HepG2 (cell line): ENCODE measurements around the gene DNTTIP2. TPM values are rescaled to one million over a fixed set of nuclear protein-coding genes. Genes with fewer than 3 reads are reported as not detected.

ENCODE experiments used
- ATF7 ChIP-seq, 2 experiments: fragments of 450-650 bp in 1 of 2; sonication (generic) in 1 of 2; formaldehyde crosslinking in 1 of 2; IDR thresholded peaks; 2 replicates each; pipeline versions ENCODE4 v1.4.0 to v1.6.1; 2016 to 2020; ENCODE audit warnings: antibody characterized with exemption in 1 of 2, mild to moderate bottlenecking in 1 of 2, missing genetic modification reagents in 1 of 2
- CEBPG ChIP-seq: IDR thresholded peaks from 2 replicates; pipeline ENCODE4 v1.6.1; 2016
- FOSL2 ChIP-seq: sonication (generic); formaldehyde crosslinking; IDR thresholded peaks from 2 replicates; pipeline ENCODE4 v1.4.0; 2020; ENCODE audit warnings: missing genetic modification reagents
- GATAD1 ChIP-seq: IDR thresholded peaks from 2 replicates; pipeline ENCODE4 v1.6.1; 2016; ENCODE audit warnings: missing genetic modification reagents, missing compliant biosample characterization
- JARID2 ChIP-seq: sonication (generic); formaldehyde crosslinking; IDR thresholded peaks from 2 replicates; pipeline ENCODE4 v1.8.1; 2023; ENCODE audit warnings: missing genetic modification reagents, inconsistent platforms; ENCODE audit not compliant: insufficient replicate concordance
- JUN ChIP-seq: sonication (generic); formaldehyde crosslinking; IDR thresholded peaks from 2 replicates; pipeline ENCODE4 v1.4.0; 2020; ENCODE audit warnings: mild to moderate bottlenecking, missing genetic modification reagents
- NFKBIZ ChIP-seq: IDR thresholded peaks from 2 replicates; pipeline ENCODE4 v1.6.1; 2018; ENCODE audit warnings: missing genetic modification reagents, missing compliant biosample characterization
- PAXIP1 ChIP-seq: sonication (generic); formaldehyde crosslinking; conservative IDR thresholded peaks from 2 replicates; pipeline ENCODE4 v1.4.0; 2020; ENCODE audit warnings: mild to moderate bottlenecking, missing genetic modification reagents, moderate library complexity
- PBX3 ChIP-seq: sonication (generic); formaldehyde crosslinking; IDR thresholded peaks from 2 replicates; pipeline ENCODE4 v1.8.1; 2023; ENCODE audit warnings: missing genetic modification reagents, inconsistent platforms, borderline replicate concordance
- RXRB ChIP-seq: IDR thresholded peaks from 2 replicates; pipeline ENCODE4 v1.6.1; 2016; ENCODE audit warnings: borderline replicate concordance, missing genetic modification reagents, missing compliant biosample characterization
- SAFB2 ChIP-seq: sonication (generic); formaldehyde crosslinking; IDR thresholded peaks from 2 replicates; pipeline ENCODE4 v1.5.1; 2020; ENCODE audit warnings: missing genetic modification reagents, low read depth, mild to moderate bottlenecking, borderline replicate concordance
- SOX13 ChIP-seq, 3 experiments: fragments of 450-650 bp in 1 of 3; sonication (generic) in 1 of 3; formaldehyde crosslinking in 1 of 3; IDR thresholded peaks in 2 of 3; conservative IDR thresholded peaks in 1 of 3; 2 replicates each; pipeline versions ENCODE4 v1.5.0 to v1.6.1; 2016 to 2020; ENCODE audit warnings: antibody characterized with exemption in 1 of 3, mild to moderate bottlenecking in 1 of 3, missing compliant biosample characterization in 1 of 3, missing genetic modification reagents in 1 of 3, moderate library complexity in 1 of 3
- SPEN ChIP-seq: sonication (generic); formaldehyde crosslinking; IDR thresholded peaks from 2 replicates; pipeline ENCODE4 v1.5.1; 2020; ENCODE audit warnings: low read depth, mild to moderate bottlenecking, missing genetic modification reagents
- TEAD3 ChIP-seq: optimal IDR thresholded peaks from 2 replicates; pipeline ENCODE3; 2016; ENCODE audit warnings: borderline replicate concordance
- ZBTB21 ChIP-seq: sonication (generic); formaldehyde crosslinking; IDR thresholded peaks from 2 replicates; pipeline ENCODE4 v1.4.0; 2020; ENCODE audit warnings: missing genetic modification reagents
- ZBTB7A ChIP-seq: sonication (generic); formaldehyde crosslinking; IDR thresholded peaks from 2 replicates; pipeline ENCODE4 v1.8.0; 2022; ENCODE audit warnings: mild to moderate bottlenecking, missing genetic modification reagents
- ZC3H13 ChIP-seq: sonication (generic); formaldehyde crosslinking; IDR thresholded peaks from 2 replicates; pipeline ENCODE4 v1.8.1; 2023; ENCODE audit warnings: mild to moderate bottlenecking, missing genetic modification reagents, moderate library complexity
- ZMYM2 ChIP-seq: sonication (generic); formaldehyde crosslinking; IDR thresholded peaks from 2 replicates; pipeline ENCODE4 v1.8.0; 2022; ENCODE audit warnings: mild to moderate bottlenecking, missing genetic modification reagents
- ZXDC ChIP-seq: sonication (generic); formaldehyde crosslinking; IDR thresholded peaks from 2 replicates; pipeline ENCODE4 v1.5.0; 2020; ENCODE audit warnings: mild to moderate bottlenecking, missing genetic modification reagents
- polyA plus RNA-seq, 8 experiments: library from polyadenylated mRNA; depleted of rRNA in 3 of 8; stranded (reverse) in 7 of 8; unstranded in 1 of 8; fragments of >200 nt; fragmentation: Illumina TruSeq in 4 of 8; extraction: Trizol in 4 of 8; gene quantifications; 2 replicates each; pipeline versions ENCODE4 v1.2.1 to v1.2.3, GENCODE V29; 2011 to 2016; ENCODE audit warnings: low read depth in 4 of 8, missing spikeins in 1 of 8, mixed read lengths in 1 of 8; ENCODE audit not compliant: insufficient read depth in 1 of 8
- total RNA-seq, 5 experiments: library from RNA; depleted of rRNA; stranded (reverse); fragments of >200 nt; fragmentation: Illumina TruSeq; extraction: Trizol; gene quantifications; 2 replicates each; pipeline ENCODE4 v1.2.3, GENCODE V29; 2016; ENCODE audit warnings: low read depth in 1 of 5

Gene DNTTIP2
- total and polyA plus RNA-seq, 2 of the 13 experiments (the other 11 are each of a cell fraction or from before 2014, with no cell fraction given), result 11.4 to 63.3 TPM

GRCh38 chr1:93845538-93846205 is 33.3 kb downstream of the DNTTIP2 start (continued):
- 0 out of 2 replicates have a peak, but pooled peaks have one; percentile 42 for TF ChIP-seq ZXDC (CRISPR knock-in tag)
- peak; percentile 56; the same call in 1 of the 2 replicates for TF ChIP-seq ZBTB7A
- TF ChIP-seq TEAD3 (CRISPR knock-in tag), result peak; percentile 80
- 0 out of 2 replicates have a peak, but pooled peaks have one; percentile 5 for TF ChIP-seq FOSL2 (CRISPR knock-in tag)
- peak; percentile 36 for TF ChIP-seq ATF7 (IDR thresholded peaks at IDR 0.05)
- peak; percentile 32; the same call in 1 of the 2 replicates for TF ChIP-seq ATF7 (CRISPR knock-in tag; IDR thresholded peaks at IDR 0.05)
- TF ChIP-seq JUN (CRISPR knock-in tag), result peak; percentile 83; the same call in 1 of the 2 replicates
- TF ChIP-seq SAFB2, result no peak
- TF ChIP-seq PBX3, result no peak
- TF ChIP-seq CEBPG (CRISPR knock-in tag), result peak; percentile 25; the same call in 1 of the 2 replicates
- TF ChIP-seq NFKBIZ (CRISPR knock-in tag), result no peak; the same call in 1 of the 2 replicates
- TF ChIP-seq SPEN (CRISPR knock-in tag), result peak; percentile 2; the same call in 1 of the 2 replicates
- peak; percentile 16; the same call in 1 of the 2 replicates for TF ChIP-seq ZC3H13 (CRISPR knock-in tag)
- TF ChIP-seq ZBTB21 (CRISPR knock-in tag), result no peak
- TF ChIP-seq GATAD1, result 0 out of 2 replicates have a peak, but pooled peaks have one; percentile 10
- TF ChIP-seq PAXIP1 (CRISPR knock-in tag), result 0 out of 2 replicates have a peak, but pooled peaks have one; percentile 12
- no peak for TF ChIP-seq SOX13 (IDR thresholded peaks at IDR 0.05)
- TF ChIP-seq SOX13 (CRISPR knock-in tag; conservative IDR thresholded peaks at IDR 0.05 in 1 of 2, IDR thresholded peaks at IDR 0.05 in 1 of 2), result peak in 1 of 2 experiments; percentile 41; a peak in 1 of 4 replicates
- peak; percentile 21 for TF ChIP-seq JARID2
- TF ChIP-seq RXRB (CRISPR knock-in tag), result peak; percentile 0
- TF ChIP-seq ZMYM2 (CRISPR knock-in tag), result 0 out of 2 replicates have a peak, but pooled peaks have one; percentile 4
- TF ChIP-seq, all 625 proteins: peak for 21
